GM23248 (cell line): ENCODE results near the gene KLK4. TPM values are rescaled to one million over a fixed set of nuclear protein-coding genes. Genes with fewer than 3 reads are reported as not detected.

Experiments
- DNase-seq: peaks from one replicate; pipeline ENCODE4 v3.0.0-alpha.2; 2015
- H2AFZ ChIP-seq: fragments of 200-600 bp; sonication (generic); 2 replicates; pipeline ENCODE4 v1.6.1; 2016; ENCODE audit warnings: antibody characterized with exemption
- H3F3A ChIP-seq: fragments of 200-600 bp; sonication (generic); 2 replicates; pipeline ENCODE4 v1.6.1; 2016; ENCODE audit warnings: mild to moderate bottlenecking, antibody characterized with exemption, mixed run types; ENCODE audit not compliant: insufficient read depth
- H3K27ac ChIP-seq: fragments of 200-600 bp; sonication (generic); 2 replicates; pipeline ENCODE4 v1.5.1; 2016; ENCODE audit warnings: mild to moderate bottlenecking
- H3K27me3 ChIP-seq: fragments of 200-600 bp; sonication (generic); replicated peaks from 2 replicates; pipeline ENCODE4 v1.6.1; 2016; ENCODE audit warnings: mild to moderate bottlenecking; ENCODE audit not compliant: insufficient read depth
- H3K36me3 ChIP-seq: fragments of 200-600 bp; sonication (generic); 2 replicates; pipeline ENCODE4 v1.6.1; 2016; ENCODE audit warnings: low read depth, mild to moderate bottlenecking
- H3K4me1 ChIP-seq: fragments of 200-600 bp; sonication (generic); 2 replicates; pipeline ENCODE4 v1.6.1; 2016; ENCODE audit warnings: mild to moderate bottlenecking; ENCODE audit not compliant: insufficient read depth
- H3K4me2 ChIP-seq: fragments of 200-600 bp; sonication (generic); one replicate; pipeline ENCODE4 v1.6.1; 2016; ENCODE audit warnings: mild to moderate bottlenecking; ENCODE audit not compliant: unreplicated experiment
- H3K4me3 ChIP-seq: fragments of 200-600 bp; sonication (generic); 2 replicates; pipeline ENCODE4 v1.5.1; 2016; ENCODE audit warnings: mild to moderate bottlenecking
- H3K79me2 ChIP-seq: fragments of 200-600 bp; sonication (generic); 2 replicates; pipeline ENCODE4 v1.6.1; 2016; ENCODE audit warnings: mild to moderate bottlenecking; ENCODE audit not compliant: insufficient read depth
- H3K9ac ChIP-seq: fragments of 200-600 bp; sonication (generic); 2 replicates; pipeline ENCODE4 v1.6.1; 2016; ENCODE audit warnings: mild to moderate bottlenecking
- H3K9me2 ChIP-seq: fragments of 200-600 bp; sonication (generic); 2 replicates; pipeline ENCODE4 v1.6.1; 2016; ENCODE audit warnings: mixed run types, mild to moderate bottlenecking, moderate library complexity; ENCODE audit not compliant: insufficient read depth
- H3K9me3 ChIP-seq: fragments of 200-600 bp; sonication (generic); one replicate; pipeline ENCODE4 v1.6.1; 2017; ENCODE audit warnings: low read depth
- H4K20me1 ChIP-seq: fragments of 200-600 bp; sonication (generic); 2 replicates; pipeline ENCODE4 v1.6.0; 2016; ENCODE audit not compliant: insufficient read depth
- EZH2 ChIP-seq: fragments of 200-600 bp; sonication (generic); IDR thresholded peaks from 2 replicates; pipeline ENCODE4 v1.6.1; 2018; ENCODE audit warnings: antibody characterized with exemption, mild to moderate bottlenecking; ENCODE audit not compliant: insufficient read depth, poor library complexity, severe bottlenecking
- EZH2phosphoT487 ChIP-seq: fragments of 200-600 bp; sonication (generic); IDR thresholded peaks from 2 replicates; pipeline ENCODE4 v1.6.1; 2018; ENCODE audit warnings: antibody characterized with exemption, moderate library complexity, mild to moderate bottlenecking, low read depth; ENCODE audit not compliant: insufficient read depth
- whole genome bisulfite sequencing, 2 experiments: methylation state at CpG; one replicate each; pipeline ENCODE4 v1.1.6; 2015 to 2017; ENCODE audit warnings: low lambda C conversion rate in 2 of 2, low coverage in 1 of 2; ENCODE audit errors: missing lambda C conversion rate in 2 of 2; 5-methylcytosine and 5-hydroxymethylcytosine counted together
- in situ Hi-C: fragments of 300-500 bp; cut with MboI; formaldehyde crosslinking; loops from 2 replicates; pipeline ENCODE4 v1.15.0; 2020
- polyA plus RNA-seq: library from polyadenylated mRNA; unstranded; fragments of >200 nt; fragmentation: Nextera tagmentation; extraction: Ambion mirVana; gene quantifications from 2 replicates; pipeline ENCODE4 v1.2.1, GENCODE V29; 2016
- total RNA-seq: library from RNA; depleted of rRNA; stranded (reverse); fragments of >200 nt; shearing (Covaris generic); gene quantifications from 2 replicates; pipeline ENCODE4 v1.2.3, GENCODE V29; 2014

Gene KLK4
- total and polyA plus RNA-seq, 2 experiments from 2014 or later, result not detected

- peaks cover 29% of the 10 kb centered on the region for H3K27me3 ChIP-seq
- H3K9ac ChIP-seq, result no peak overlapping the region
- H3K4me1 ChIP-seq, result no peaks in the 10 kb centered on the region
- H3K9me2 ChIP-seq, result no peaks in the 10 kb centered on the region
- no peaks in the 10 kb centered on the region for H3K79me2 ChIP-seq
- H3K36me3 ChIP-seq, result no peaks in the 10 kb centered on the region
- no peaks in the 10 kb centered on the region for H3K9me3 ChIP-seq
- no peaks in the 10 kb centered on the region for H3F3A ChIP-seq
- DNase-seq, result no peak
- no peak for TF ChIP-seq EZH2phosphoT487
- no peak for TF ChIP-seq EZH2
- H3K4me3 ChIP-seq, result no peak overlapping the region
- H4K20me1 ChIP-seq, result no peaks in the 10 kb centered on the region
- no peak overlapping the region for H2AFZ ChIP-seq
- in situ Hi-C loops, result no loop called here
- no peak overlapping the region for H3K4me2 ChIP-seq
- WGBS, 2 experiments, result 10 to 21% methylated on average over 5 of the region's 5 CpGs
- H3K27ac ChIP-seq, result no peak overlapping the region
Measured at GRCh38 chr19:50928831-50929230, 17.6 kb upstream of the KLK4 start.

- Histone ChIP-seq H3K36me3 (no peaks in the 10 kb centered on the region), H3K4me1 (no peaks in the 10 kb centered on the region), H2AFZ (no peak overlapping the region), H3F3A (no peaks in the 10 kb centered on the region), H3K9me2 (no peaks in the 10 kb centered on the region), H3K79me2 (no peaks in the 10 kb centered on the region), H4K20me1 (no peaks in the 10 kb centered on the region), H3K9me3 (no peaks in the 10 kb centered on the region), H3K27me3 (peaks cover 29% of the 10 kb centered on the region), H3K4me3 (no peak overlapping the region), H3K4me2 (no peak overlapping the region), H3K9ac (no peak overlapping the region), H3K27ac (no peak overlapping the region)
- no peak for DNase-seq
- in situ Hi-C loops, result no loop called here
- TF ChIP-seq EZH2phosphoT487, result no peak
- no peak for TF ChIP-seq EZH2
- WGBS, 2 experiments, result 71 to 74% methylated on average over 11 of the region's 11 CpGs
Measured at GRCh38 chr19:50926144-50926543, 14.9 kb upstream of the KLK4 start.

GRCh38 chr19:50925734-50926133 is 14.5 kb upstream of the KLK4 start:
- no peaks in the 10 kb centered on the region for H4K20me1 ChIP-seq
- no peak overlapping the region for H3K9ac ChIP-seq
- peak; percentile 48 for DNase-seq
- 55 to 57% methylated on average over 2 of the region's 2 CpGs for WGBS, 2 experiments
- H3K9me2 ChIP-seq, result no peaks in the 10 kb centered on the region
- H3K4me2 ChIP-seq, result no peak overlapping the region
- TF ChIP-seq EZH2 (no peak), EZH2phosphoT487 (no peak)
- H3K27me3 ChIP-seq, result peaks cover 29% of the 10 kb centered on the region
- in situ Hi-C loops, result no loop called here
- no peaks in the 10 kb centered on the region for H3K9me3 ChIP-seq
- H3K79me2 ChIP-seq, result no peaks in the 10 kb centered on the region
- H3F3A ChIP-seq, result no peaks in the 10 kb centered on the region
- no peaks in the 10 kb centered on the region for H3K4me1 ChIP-seq
- H3K4me3 ChIP-seq, result no peak overlapping the region
- H3K27ac ChIP-seq, result no peak overlapping the region
- H3K36me3 ChIP-seq, result no peaks in the 10 kb centered on the region
- no peak overlapping the region for H2AFZ ChIP-seq

GRCh38 chr19:50924586-50924985 is 13.4 kb upstream of the KLK4 start:
- Histone ChIP-seq H3K27ac (no peak overlapping the region), H3K9me2 (no peaks in the 10 kb centered on the region), H3K4me1 (no peaks in the 10 kb centered on the region), H3K36me3 (no peaks in the 10 kb centered on the region), H4K20me1 (no peaks in the 10 kb centered on the region), H3K27me3 (peaks cover 35% of the 10 kb centered on the region), H3F3A (no peaks in the 10 kb centered on the region), H3K79me2 (no peaks in the 10 kb centered on the region), H3K9ac (no peak overlapping the region), H3K4me2 (no peak overlapping the region), H2AFZ (no peak overlapping the region), H3K9me3 (no peaks in the 10 kb centered on the region), H3K4me3 (no peak overlapping the region)
- TF ChIP-seq EZH2 (no peak), EZH2phosphoT487 (no peak)
- WGBS, 2 experiments, result 1 to 2% methylated on average over 6 of the region's 6 CpGs
- in situ Hi-C loops, result loop anchor here (25.0 kb wide), 1 partner anchor 562 kb away; the partner anchor contains the start of gene NAPSA
- no peak for DNase-seq

- no peak overlapping the region for H3K4me2 ChIP-seq
- H2AFZ ChIP-seq, result no peak overlapping the region
- no peaks in the 10 kb centered on the region for H3K36me3 ChIP-seq
- in situ Hi-C loops, result loop anchor here (25.0 kb wide), 1 partner anchor 560 kb away; the partner anchor contains the start of gene NAPSA
- H3K9me2 ChIP-seq, result no peaks in the 10 kb centered on the region
- H3F3A ChIP-seq, result no peaks in the 10 kb centered on the region
- no peaks in the 10 kb centered on the region for H3K9me3 ChIP-seq
- H3K9ac ChIP-seq, result no peak overlapping the region
- no peak overlapping the region for H3K27ac ChIP-seq
- no peak overlapping the region for H3K4me3 ChIP-seq
- no peaks in the 10 kb centered on the region for H4K20me1 ChIP-seq
- peaks cover 23% of the 10 kb centered on the region for H3K27me3 ChIP-seq
- no peaks in the 10 kb centered on the region for H3K79me2 ChIP-seq
- H3K4me1 ChIP-seq, result no peaks in the 10 kb centered on the region
- TF ChIP-seq EZH2phosphoT487 (no peak), EZH2 (no peak)
- 26 to 27% methylated on average over 21 of the region's 21 CpGs for WGBS, 2 experiments
- peak; percentile 82 for DNase-seq
Measured at GRCh38 chr19:50922317-50922853, 11.2 kb upstream of the KLK4 start.
